ENCODE results near the gene PHF19.
A peak's percentile ranks its signal among the peaks of the same experiment; 100 is the strongest.

The PHF19 gene

DNA sequence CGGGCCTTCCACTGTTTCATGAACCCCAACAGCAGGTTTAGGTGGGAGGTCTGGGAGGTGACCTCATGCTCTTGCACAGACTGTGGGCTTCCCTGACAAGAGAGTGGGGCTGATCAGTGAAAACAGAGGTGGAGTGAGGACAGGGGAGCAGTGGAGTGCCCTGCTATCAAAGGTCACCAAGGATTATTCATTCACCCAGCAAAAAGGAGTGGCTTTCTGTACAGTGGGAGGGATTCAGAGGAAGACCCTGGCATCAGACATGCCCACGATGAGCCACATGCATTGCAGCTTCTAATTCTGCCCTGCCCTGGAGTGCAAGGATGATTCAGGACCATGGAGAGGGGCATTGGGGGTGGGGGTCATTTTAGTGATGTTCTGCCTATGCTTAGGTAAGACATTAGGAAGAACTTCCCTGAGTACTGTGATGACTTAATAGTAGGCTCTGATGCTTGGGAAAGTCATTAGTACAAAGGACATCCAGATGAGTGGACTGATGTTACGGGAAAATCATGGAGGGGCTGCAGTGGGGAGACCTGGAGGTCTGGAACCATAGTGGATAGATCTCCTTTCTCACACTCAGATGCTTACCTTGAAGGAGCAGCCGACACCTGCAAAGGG, 36.8 kb upstream of the PHF19 start:
- no peak for DNase-seq (ENCODE audit: low read depth)

DNA sequence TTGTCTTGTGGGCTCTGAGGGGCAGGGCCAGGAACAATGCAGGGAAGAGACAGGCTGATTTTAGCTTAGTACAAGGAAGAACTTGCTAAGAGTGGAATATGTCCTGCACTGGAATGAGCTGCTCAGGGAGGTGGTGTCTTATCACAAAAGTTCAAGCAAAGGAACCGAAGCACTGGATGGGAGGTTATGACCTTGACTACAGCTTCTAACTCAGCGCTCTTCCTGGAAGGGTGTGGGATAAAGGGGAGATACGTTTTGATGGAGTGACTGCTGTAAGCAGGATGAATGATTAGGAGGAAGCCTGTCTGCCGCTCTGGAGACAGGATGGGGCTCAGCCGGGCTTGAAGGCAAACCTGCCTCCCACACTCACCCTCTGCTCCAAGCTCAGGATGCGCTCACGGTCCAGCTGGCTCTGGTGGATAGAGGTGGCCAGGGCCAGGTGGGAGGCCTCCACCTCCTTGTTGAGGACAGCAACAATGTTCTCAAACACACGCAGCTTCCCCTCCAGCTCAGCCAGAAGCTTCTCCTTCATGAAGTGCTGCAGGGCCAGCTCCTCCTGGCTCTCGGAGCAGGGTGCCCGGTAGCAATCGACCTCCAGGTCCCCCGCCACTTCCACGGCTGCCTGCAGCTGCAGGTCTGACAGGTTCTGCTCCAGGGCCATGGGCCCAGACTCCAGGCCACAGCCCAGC, 36.1 kb upstream of the PHF19 start:
- DNase-seq (ENCODE audit: low read depth), result no peak

DNA sequence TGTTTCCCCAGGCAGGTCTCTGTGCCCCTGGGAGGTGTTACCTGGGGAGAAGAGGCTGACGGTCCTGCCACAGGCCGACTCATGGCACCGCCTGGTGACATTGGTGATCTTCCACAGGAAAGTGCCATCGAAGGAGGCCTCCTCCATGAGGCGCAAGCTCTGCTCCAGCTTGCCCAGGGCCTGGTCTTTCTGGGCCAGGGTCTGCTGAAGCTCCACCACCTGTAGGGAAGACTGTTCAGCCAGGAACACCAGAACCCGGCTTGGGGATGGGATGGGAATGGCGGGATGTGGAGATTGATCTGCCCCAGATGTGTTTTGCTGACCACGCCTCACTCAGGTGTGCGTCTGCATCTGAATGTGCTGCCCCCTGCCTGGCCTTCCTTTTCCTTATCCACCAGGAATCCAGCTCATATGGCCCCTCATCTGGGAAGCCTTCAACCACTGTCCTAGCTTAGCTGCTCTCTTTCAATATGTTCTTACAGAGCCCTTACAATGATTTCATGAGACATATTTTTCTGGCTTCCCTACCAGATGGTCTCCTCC, 34.4 kb upstream of the PHF19 start:
- DNase-seq (ENCODE audit: low read depth), result no peak

DNA sequence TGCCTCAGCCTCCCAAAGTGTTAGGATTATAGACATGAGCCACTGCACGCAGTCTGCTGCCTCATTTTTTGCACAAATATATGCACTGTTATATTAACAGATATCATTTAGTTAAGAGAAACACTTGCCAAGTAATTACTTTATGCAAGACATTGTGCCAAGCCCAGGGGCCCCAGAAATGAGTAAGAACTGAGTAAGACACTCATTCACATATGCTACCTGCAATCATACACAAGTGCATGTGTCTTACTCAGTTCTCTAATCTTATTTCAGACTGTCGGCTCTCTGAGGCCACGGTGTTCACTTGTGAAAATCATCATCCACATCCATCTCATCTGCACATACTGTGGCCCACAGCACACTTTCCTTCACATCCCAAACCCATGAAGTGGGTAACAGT, 33.7 kb upstream of the PHF19 start:
- no peak for DNase-seq (ENCODE audit: low read depth)

DNA sequence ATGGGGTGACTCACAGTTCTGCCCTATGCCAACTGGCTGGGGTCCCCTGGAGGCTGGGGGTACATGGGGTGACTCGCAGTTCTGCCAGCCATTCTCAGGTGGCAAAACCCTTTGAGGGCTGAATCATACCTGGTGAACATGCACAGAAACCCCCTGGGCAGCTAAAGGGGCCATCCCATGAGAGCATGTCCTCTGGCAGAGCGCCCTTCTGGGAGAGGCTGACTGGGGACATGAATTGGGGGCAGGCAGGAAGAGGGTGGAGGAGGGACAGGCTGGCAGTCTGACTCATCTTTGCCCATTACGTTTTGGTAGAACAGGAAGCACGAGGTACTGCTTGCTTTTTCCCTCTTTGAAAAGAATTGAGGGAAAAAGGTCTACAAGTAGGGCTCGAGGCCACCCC, 32.9 kb upstream of the PHF19 start:
- DNase-seq (ENCODE audit: low read depth), result no peak

DNA sequence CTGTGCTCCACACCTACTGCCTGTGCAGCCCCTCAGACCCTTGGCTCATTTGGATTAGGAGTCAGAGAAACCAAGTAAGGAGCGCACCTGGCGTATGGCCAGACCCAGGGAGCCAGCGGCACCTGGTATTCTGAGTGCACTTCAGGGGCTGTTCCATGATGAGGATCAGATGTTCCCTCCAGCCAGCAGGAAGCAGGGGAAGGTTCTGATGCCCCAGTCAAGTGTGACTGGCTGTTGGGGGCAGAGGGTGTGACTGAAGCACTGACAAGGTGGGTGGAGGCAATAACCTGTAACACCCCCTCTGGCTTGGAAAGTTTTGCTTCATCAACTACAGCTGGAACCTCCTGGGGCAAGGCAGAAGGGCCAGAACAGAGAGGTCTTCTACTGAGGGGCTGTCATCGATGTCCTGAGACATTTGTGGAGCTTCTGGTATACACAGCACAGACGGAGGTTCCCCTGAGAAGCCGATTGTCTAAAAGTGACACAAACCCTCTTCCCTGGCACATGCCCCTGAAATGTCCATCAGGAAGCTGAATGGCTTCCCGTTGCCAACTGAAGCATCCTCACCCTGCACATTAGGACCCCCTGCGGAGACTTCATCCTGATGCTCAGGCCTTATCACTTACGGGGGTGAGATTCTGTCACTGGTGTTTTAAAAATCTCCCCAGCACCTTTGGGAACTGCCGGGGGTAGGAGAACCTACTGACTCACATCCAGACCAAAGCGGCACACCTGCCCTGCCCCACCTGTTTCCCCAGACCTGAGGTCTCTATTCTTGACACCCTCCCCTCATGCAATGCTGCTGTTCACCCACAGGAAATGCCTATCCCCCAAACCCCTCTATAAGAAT, 28.6 kb upstream of the PHF19 start:
- no peak for DNase-seq (ENCODE audit: low read depth)

DNA sequence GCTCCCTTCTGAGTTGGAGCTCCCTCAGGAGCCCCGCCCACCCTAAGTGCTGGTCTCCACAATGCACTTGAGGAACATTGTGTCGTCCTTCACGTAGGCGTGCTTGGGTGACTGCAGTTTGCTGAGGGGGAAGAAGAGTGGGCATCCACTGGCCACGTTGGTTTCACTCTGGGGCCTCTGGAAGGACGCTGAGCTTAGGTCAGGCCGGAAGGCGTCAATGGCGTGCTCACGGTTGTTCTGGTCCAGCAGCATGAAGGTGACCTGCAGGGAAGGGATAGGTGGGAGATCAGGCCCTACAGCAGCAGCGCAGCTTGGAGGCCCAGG, 28.0 kb upstream of the PHF19 start:
- DNase-seq (ENCODE audit: low read depth), result no peak

DNA sequence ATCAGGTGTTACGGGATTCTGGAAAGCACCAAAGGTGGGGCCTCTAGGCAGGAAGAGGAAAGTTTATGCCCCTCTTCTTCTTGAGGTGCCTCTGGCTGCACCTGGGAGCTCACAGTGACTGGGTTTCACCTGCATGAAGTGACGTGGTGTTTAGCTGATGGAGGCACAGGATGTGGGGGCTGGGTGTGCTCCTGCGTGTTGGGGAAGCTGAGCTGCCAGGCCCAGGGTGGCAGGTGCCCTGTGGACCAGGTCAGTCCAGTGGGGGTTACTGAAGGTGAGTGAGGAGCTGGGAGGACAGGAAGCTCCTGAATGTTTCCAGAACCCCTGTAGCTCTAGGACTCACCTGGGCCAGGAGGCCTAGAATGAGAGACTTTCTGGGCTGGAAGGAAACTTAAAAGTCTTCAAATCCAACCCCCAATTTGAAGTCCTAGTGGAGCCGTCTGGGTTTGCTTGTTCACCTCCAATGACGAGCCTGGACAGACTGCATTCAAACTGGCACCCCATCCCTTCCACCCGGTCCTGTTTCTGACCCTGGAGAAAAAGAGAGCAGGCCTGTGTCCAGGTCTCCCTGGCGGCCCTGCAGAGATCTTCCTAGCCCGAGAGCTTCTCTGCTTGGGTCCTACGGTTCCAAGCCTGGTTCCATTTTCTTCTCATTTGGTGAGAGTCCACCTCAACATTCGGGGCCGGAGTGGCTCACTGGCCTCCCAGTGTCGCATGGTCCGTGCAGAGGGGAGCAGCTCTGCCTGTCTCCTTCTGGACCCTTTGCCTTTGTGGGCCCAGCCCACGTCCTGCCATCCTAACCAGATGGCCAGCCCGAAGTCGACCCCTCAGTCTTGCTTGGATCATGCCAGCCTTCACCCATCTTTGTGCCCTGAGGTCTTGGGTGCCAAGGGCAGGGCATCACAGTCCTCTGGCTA, 27.3 kb upstream of the PHF19 start:
- no peak for DNase-seq (ENCODE audit: low read depth)

DNA sequence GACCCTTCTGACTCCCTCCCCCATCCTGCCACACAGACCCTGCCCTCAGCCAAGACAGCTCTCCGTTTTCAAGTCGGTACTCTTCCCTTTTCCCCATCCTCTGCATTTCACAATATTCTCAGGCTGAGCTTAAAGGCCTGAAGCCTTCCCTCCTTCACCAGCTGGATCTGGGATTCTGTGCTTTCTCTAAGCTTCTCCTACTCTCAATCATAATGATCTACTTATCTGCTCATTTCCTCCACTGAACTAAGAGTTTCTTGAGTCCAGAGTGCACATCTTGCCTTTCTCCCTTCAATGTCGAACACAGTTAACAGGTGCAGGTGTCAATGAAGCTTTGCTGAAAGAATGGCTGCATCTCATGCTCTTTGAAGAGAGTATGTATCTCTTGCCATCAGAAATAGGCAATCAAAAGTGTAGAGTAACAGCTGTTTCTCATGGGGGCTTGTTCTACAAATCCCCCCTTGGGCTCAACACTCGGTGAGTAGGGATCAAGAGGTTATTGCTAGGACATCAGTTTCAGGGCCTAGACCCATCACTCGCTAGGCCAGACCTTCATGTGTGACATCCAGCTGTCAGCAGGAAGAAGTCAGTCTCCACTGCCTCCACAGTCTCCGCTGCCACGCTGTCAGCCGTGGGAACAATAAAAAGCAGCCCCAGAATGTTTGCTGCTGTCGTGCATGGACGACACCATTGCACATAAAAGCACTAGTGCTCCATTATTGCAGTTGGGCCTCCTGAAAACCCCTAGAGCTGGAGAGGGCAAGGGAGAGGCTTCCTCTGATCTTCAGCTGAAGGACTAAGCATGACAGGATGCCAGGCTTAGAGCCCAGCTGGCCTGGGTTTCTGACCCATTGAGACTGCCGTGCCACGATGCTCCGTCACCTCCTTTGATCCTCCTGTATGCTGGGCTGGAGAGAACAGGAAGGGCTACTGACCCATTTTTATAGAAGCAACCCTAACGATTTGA, 25.9 kb upstream of the PHF19 start:
- DNase-seq (ENCODE audit: low read depth), result no peak

DNA sequence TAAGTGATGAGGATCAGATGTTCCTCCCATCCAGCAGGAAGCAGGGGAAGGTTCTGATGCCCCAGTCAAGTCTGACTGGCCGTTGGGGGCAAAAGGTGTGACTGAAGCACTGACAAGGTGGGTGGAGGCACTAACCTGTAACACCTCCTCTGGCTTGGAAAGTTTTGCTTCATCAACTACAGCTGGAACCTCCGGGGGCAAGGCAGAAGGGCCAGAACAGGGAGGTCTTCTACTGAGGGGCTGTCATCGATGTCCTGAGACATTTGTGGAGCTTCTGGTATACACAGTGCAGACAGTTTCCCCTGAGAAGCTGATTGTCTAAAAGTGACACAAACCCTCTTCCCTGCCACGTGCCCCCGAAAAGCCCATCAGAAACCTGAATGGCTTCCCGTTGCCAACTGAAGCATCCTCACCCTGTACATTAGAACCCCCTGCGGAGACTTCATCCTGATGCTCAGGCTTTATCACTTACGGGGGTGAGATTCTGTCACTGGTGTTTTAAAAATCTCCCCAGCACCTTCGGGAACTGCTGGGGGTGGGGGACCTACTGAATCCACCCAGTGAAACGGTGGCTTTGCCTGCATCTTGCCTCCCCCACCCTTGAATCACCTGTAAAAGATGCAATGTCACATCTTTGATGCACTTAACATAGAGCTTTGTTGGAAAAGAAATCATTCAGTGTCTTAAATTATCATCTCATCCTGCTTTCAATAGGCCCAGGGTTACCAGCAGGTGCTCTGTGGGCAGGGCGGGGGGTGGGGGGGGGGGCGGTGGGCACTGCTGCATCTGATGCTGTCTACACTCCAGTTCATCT, 25.0 kb upstream of the PHF19 start:
- no peak for DNase-seq (ENCODE audit: low read depth)

DNA sequence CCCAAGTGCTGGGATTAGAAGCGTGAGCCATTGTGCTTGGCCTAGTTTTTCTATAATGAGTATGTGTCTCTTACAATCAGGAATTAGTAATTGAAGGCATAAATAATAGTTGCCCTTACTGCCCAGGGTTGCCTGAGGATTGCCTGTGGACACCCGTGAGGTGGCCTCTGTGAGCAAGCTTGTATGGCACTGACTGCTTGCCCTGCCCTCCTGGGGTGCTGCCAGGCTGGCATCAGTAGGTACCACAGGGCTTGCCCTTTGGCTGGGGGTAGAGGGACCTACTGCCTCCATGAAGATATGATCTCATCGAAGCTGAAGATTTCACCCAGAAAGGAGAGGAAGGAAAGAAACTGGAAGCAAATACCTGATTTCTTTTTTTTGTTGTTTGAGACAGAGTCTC, 23.8 kb upstream of the PHF19 start:
- DNase-seq (ENCODE audit: low read depth), result no peak

DNA sequence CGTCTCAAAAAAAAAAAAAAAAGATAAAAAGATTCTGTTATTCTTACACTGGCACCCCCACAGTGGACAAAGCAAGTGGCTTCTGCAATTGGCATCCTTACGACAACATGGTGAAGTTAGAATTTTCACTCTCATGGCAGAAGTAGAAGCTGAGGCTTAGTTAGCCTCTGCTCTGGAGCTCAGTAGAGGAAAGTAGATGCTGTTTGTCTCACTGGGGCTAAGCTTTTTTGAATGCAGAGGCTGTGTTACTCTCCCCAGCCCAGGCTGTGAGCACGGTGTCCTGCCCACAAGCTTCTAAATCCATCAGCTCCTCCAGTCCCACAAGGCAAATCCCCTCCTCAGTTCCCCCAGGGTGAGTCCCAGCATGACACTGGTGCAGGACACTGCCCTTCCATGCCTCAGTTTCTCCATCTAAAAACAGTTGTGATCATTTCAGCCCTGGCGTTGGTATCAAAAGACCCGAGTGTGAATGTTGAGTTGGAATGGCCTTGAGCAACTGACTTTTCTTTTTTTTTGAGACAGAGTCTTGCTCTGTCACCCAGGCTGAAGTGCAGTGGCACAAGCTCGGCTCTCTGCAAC, 22.6 kb upstream of the PHF19 start:
- no peak for DNase-seq (ENCODE audit: low read depth)

DNA sequence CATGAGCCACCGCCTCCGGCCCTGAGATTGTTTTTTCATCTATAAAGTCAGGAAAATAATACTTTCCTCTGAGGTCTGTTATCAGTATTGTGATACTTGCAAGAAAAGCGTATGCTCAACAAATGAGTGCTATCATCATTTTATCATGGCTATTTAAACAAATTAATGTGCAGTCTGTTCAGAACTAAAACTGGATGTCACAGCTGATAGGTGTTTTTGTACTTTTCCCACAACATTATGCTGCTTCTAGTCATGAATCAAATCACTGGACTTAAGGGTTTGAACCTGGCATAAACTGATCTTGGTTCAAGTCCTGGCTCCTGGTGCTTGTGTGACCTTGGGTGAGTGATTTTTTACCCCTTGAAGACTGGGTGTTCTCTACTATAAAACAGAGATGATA, 21.4 kb upstream of the PHF19 start:
- no peak for DNase-seq (ENCODE audit: low read depth)

DNA sequence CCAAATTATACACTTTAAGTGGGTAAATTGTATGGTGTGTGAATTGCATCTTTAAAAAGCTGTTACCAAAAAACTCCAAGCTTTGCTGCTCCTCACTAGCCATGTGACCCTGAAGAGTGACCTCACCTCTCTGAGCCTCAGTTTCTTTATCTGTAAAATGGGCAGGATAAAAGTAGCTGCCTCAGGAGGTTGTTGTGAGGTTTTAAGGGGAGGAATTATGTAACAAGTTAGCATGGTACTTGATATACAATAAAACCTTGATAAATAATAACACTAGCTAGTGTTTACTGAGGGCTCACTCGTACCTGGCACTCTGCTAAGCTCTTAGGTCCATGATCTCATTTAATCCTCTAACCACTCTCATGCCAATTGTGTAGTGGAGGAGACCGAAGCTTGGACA, 19.0 kb upstream of the PHF19 start:
- DNase-seq (ENCODE audit: low read depth), result no peak

DNA sequence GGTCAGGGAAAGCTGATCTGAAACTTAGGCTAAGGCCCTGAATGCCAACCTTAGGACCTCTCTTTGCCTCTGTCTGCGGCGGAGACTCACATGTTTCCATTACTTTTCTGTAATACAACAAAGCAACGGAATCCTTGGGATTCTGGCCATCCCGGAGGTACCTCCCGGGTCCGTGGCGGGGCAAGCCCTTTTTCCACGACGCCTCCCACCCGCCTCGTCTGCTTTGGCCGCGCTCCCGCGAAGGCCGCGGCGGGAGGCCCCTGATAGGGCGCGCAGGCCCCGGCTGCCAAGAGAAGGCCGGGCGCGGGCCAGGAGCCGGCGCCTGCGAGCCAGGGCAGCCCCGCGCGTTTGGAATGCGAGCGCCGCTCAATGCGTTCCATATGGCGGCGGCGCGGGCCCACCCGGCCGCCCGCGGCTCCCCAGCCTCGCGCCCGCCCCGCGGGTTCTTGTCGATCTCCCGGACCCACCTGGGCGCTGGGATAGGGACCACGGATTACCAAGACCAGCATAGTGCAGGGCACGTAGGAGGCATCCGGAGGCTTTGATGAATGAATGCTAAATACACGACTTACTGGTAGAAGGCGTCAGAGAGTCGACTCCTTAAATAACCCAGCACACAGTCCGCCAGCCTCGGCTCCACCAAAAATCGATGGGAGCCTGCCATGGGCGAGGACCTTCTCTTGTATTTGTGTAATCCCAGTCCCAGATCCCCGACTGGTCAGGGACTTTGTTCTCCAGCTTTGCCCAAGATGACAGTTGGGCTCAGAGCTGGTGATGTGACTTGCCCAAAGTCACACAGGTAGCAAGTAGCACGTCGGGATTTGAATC, 17.5 kb upstream of the PHF19 start:
- DNase-seq (ENCODE audit: low read depth), result no peak

DNA sequence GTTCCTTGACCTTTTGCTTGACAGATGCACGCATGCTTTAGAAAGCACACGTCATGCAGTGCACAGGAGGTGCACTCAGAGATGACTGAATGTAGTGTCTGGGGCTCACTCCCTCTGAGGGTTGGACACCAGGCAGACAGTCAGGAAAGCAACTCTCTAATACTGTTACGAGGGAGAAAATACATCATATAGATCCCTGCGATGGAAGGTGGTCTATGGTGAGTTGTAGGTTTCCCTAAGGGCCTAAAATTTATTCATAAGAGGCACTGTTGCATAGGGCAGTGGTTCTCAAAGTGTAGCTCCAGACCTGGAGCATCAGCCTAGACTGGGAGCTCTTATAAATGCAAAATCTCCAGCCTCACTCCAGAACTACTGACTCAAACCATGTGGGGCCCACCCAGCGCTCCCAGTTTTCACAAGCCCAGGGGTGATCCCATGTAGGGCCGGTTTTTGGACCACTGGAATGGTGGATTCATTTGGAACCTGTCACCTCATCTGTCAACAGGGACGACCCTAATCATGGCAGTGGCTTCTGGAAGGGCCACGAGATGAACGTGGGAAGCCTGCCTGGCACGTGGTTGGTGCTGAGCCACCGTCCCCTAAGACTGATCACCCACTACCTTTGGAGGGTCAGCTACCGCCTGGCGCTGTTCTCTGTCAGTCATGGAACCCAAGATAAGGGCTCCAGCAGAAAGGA, 16.8 kb upstream of the PHF19 start:
- no peak for DNase-seq (ENCODE audit: low read depth)

DNA sequence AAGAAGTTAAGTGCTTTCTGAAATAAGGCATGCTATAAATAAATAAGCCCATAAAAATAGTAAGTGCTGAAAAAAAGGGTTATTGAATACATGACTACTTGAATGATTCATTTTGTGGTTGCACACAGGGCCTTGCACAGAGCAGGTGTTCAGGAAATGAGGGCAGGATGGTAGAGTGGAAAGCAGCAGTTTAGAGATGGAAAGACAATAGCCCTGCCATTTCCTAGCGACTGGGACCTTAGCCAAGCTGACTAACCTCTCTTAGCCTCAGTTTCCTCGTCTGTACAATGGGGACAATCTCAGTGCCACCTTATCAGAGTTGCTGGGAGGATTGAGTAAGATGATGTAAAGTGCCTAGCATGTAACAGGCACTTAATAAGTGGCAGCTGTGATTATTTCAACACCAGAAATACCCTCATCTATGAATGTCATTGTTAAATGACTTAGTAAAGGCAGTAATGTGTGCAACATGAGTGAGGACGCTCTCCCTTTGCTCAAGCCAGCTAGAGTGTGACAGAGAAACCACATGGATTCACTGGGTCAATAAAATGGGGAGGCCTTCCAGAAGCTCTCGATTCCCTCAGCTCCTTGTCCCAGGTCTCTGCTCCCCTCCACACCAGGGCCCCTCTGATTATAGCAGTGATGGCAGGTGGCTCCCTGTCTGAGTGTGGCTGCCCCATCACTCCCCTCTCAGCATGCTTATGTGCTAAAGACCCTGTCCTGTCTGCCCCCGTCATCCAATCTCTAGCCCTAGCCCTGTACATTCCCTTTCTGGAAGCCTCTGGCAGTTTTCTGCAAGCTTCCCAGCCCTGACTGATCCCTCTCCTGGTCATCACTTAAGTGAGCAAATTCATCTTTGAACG, 16.0 kb upstream of the PHF19 start:
- peak; percentile 78 for DNase-seq (ENCODE audit: low read depth)

Data from HS-5 (cell line).